Heart left ventricle (tissue), 13 donors: Measurements from ENCODE around the gene EXOC3L4.

ENCODE experiments used
- CTCF ChIP-seq, 12 donors: fragments of 200-600 bp; sonication (generic) in 4 of 12; IDR thresholded peaks; one replicate each; pipeline versions ENCODE4 v1.5.0 to v1.8.0; 2018 to 2022; ENCODE audit warnings: antibody characterized with exemption in 12 of 12, mild to moderate bottlenecking in 5 of 12
- POLR2A ChIP-seq, 2 donors: fragments of 450-650 bp; IDR thresholded peaks; one replicate each; pipeline ENCODE4 v1.6.1; 2017; ENCODE audit warnings: antibody characterized with exemption in 2 of 2, mild to moderate bottlenecking in 2 of 2, moderate library complexity in 2 of 2
- donor health status: ischemic (EF 13 %, LVEDD 7.1; RV severe dilation, severe dysfunction).
- donor health status: DM: no; HTN: yes; CAD: no.
- donor health status: DM: no; HTN: no; CAD: no.
- donor health status: ischemic (EF 25% LVEDD 6.9; RV normal size, moderate dysfunction).
- donor health status: ischemic (EF 25% LVEDD 5.7; RV mildly dilated, moderate dysfunction).
- donor health status: ischemic (EF 35%, LVEDD 5.7; RV mildly dilated, moderate dysfunction).
- donor health status: nonischemic (EF 11% LVEDD 7.7; RV severe dilation, severe dysfunction).
- donor health status: DM: yes; HTN: yes; CAD: no.
- donor health status: PGD.
- donor health status: ischemic (EF 29% LVEDD 5.4; RV normal size, mild dysfunction).
- donor health status: nonischemic (EF 23%, LVEDD 6.1; RV moderate dilation, normal function).

- TF ChIP-seq CTCF (IDR thresholded peaks at IDR 0.05): no peak
- no peak for TF ChIP-seq POLR2A (IDR thresholded peaks at IDR 0.05)
Measured at GRCh38 chr14:103127356-103127755, 32.8 kb downstream of the EXOC3L4 start.
